ENCODE measurements around the gene FBXW10B.
"Not testable (repeated sequence)": the region's sequence is repeated elsewhere in the genome, so short reads cannot be mapped to it uniquely, and the experiment has no call there.

Gene FBXW10B

GRCh38 chr17:15573870-15574269 is 45.6 kb downstream of the FBXW10B start:
- DNase-seq, result peak in 3 of 42 donors; percentile 8 to 21 (median 13)
- intact Hi-C loops (cut with DNase I), result not testable (repeated sequence)
